Lower lobe of right lung (tissue), 2 donors: ENCODE data around the gene WNK2. TPM values are rescaled to one million over a fixed set of nuclear protein-coding genes. Genes with fewer than 3 reads are reported as not detected.

Experiments
- ATAC-seq, 2 donors: fragments of 200-7000 bp; cut with Tn5 transposase; one replicate each; pipeline ENCODE4 v1.9.1; 2020 to 2022; ENCODE audit warnings: mild to moderate bottlenecking in 2 of 2, moderate library complexity in 2 of 2
- DNase-seq: peaks from one replicate; pipeline ENCODE4 v3.0.0-alpha.2; 2020
- H3K27ac ChIP-seq: fragments of 200-600 bp; one replicate; pipeline ENCODE4 v1.8.0; 2022
- H3K27me3 ChIP-seq: fragments of 200-600 bp; one replicate; pipeline ENCODE4 v1.8.0; 2022; ENCODE audit warnings: low read depth
- H3K36me3 ChIP-seq: fragments of 200-600 bp; one replicate; pipeline ENCODE4 v1.8.0; 2022; ENCODE audit warnings: mild to moderate bottlenecking
- H3K4me1 ChIP-seq: fragments of 200-600 bp; one replicate; pipeline ENCODE4 v1.8.0; 2022
- H3K4me3 ChIP-seq: fragments of 200-600 bp; one replicate; pipeline ENCODE4 v1.8.0; 2022; ENCODE audit warnings: mild to moderate bottlenecking
- H3K9me3 ChIP-seq: fragments of 200-600 bp; one replicate; pipeline ENCODE4 v1.8.0; 2022
- CTCF ChIP-seq: fragments of 200-600 bp; IDR thresholded peaks from one replicate; pipeline ENCODE4 v1.8.0; 2022; ENCODE audit warnings: antibody characterized with exemption, mild to moderate bottlenecking
- intact Hi-C: fragments of 100-400 bp; cut with DNase I; formaldehyde crosslinking; loops from one replicate; pipeline ENCODE4 v1.11.0; 2022
- total RNA-seq: library from RNA; stranded (reverse); fragmentation: NEBNext Ultra II Directional; extraction: Animal tissue kit (Norgen Biotek cat#: 25700); gene quantifications from one replicate; pipeline ENCODE4 v1.2.1, GENCODE V29; 2021
- donor health status: DM: no; HTN: yes; CAD: no; lungs with severe emphysema.

Gene WNK2
- total RNA-seq, 1 donor from 2014 or later: 7.7 TPM

- intact Hi-C loops: no loop called here
- H3K4me1 ChIP-seq: no peaks in the 10 kb centered on the region
- no peaks in the 10 kb centered on the region for H3K9me3 ChIP-seq
- TF ChIP-seq CTCF: no peak
- no peak for DNase-seq
- H3K27me3 ChIP-seq: no peaks in the 10 kb centered on the region
- no peak overlapping the region for H3K4me3 ChIP-seq
- no peaks in the 10 kb centered on the region for H3K36me3 ChIP-seq
- H3K27ac ChIP-seq: no peak overlapping the region
- ATAC-seq: peak in 1 of 2 donors; percentile 16
Observed at GRCh38 chr9:93155716-93156474, 28.0 kb upstream of the WNK2 start.

GRCh38 chr9:93156475-93157008, 27.4 kb upstream of the WNK2 start:
- no peak overlapping the region for H3K27ac ChIP-seq
- intact Hi-C loops: no loop called here
- H3K36me3 ChIP-seq: no peaks in the 10 kb centered on the region
- no peak overlapping the region for H3K4me3 ChIP-seq
- TF ChIP-seq CTCF: no peak
- H3K9me3 ChIP-seq: no peaks in the 10 kb centered on the region
- H3K4me1 ChIP-seq: no peaks in the 10 kb centered on the region
- DNase-seq: no peak
- no peaks in the 10 kb centered on the region for H3K27me3 ChIP-seq
- no peak for ATAC-seq

GRCh38 chr9:93159601-93160471, 24.1 kb upstream of the WNK2 start:
- ATAC-seq (peak; percentile 96 to 97), DNase-seq (peak; percentile 89)
- Histone ChIP-seq H3K36me3 (no peaks in the 10 kb centered on the region), H3K27me3 (no peaks in the 10 kb centered on the region), H3K4me1 (no peaks in the 10 kb centered on the region), H3K9me3 (no peaks in the 10 kb centered on the region), H3K27ac (no peak overlapping the region), H3K4me3 (peak overlapping the region; percentile 2)
- intact Hi-C loops: no loop called here
- TF ChIP-seq CTCF: peak; percentile 97

- H3K27ac ChIP-seq: no peak overlapping the region
- H3K4me3 ChIP-seq: no peak overlapping the region
- H3K9me3 ChIP-seq: no peaks in the 10 kb centered on the region
- no peak for DNase-seq
- no peaks in the 10 kb centered on the region for H3K27me3 ChIP-seq
- no peak for TF ChIP-seq CTCF
- H3K36me3 ChIP-seq: no peaks in the 10 kb centered on the region
- ATAC-seq: no peak
- intact Hi-C loops: no loop called here
- H3K4me1 ChIP-seq: no peaks in the 10 kb centered on the region
Observed at GRCh38 chr9:93161786-93162562, 22.0 kb upstream of the WNK2 start.

- Histone ChIP-seq H3K27ac (no peak overlapping the region), H3K4me1 (no peaks in the 10 kb centered on the region), H3K9me3 (no peaks in the 10 kb centered on the region), H3K4me3 (no peak overlapping the region), H3K36me3 (no peaks in the 10 kb centered on the region), H3K27me3 (no peaks in the 10 kb centered on the region)
- DNase-seq: no peak
- TF ChIP-seq CTCF: no peak
- no peak for ATAC-seq
- intact Hi-C loops: no loop called here
Observed at GRCh38 chr9:93164085-93164484, 19.9 kb upstream of the WNK2 start.
